Activated naive CD8-positive, alpha-beta T cell treated with anti-CD3 and anti-CD28 coated beads, Interleukin-2, amount 50 U/mL, for 16 hours (primary cell): ENCODE data around the gene WWC2.
"Not testable (repeated sequence)": the region's sequence is repeated elsewhere in the genome, so short reads cannot be mapped to it uniquely, and the experiment has no call there.

Source experiments
- DNase-seq: peaks from one replicate; pipeline ENCODE4 v3.0.0-alpha.2; 2020; ENCODE audit warnings: low read depth, low spot score

Gene WWC2

DNA sequence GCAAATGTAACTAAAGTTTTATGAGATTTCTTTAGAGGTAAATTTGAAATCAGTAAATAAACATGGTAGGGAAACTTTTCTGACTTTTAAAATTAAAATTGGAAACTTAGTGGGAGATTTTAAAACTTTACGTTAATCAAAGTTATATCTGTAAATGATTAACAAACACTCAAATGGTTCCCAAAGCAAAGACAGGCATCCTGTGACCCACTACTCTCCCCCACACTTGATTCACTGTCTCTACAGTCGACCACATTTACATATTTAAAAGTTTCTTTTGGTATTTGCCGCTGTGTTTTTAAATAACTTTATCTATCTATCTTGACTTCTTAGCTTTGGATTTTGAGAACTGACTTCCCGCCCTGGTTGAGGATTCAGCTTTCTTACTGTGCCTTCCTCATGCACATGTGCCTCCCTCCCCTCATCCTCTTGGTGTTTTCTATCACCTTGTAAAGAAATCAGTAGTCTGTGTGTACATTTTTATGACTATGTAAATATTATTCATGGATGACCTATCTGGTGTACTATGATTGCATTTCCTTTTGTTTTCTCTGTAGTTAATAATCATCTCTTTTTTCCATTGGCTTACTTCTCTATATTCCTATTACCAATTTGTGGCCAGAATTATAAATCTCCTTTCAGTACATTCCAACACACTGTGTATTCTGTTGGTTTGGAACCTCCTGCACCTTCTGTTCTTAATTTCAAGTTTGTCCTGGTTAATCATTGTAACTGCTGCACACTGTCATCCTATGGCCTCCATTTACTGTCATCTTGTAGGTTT is 72.6 kb downstream of the WWC2 start:
- DNase-seq = no peak

DNA sequence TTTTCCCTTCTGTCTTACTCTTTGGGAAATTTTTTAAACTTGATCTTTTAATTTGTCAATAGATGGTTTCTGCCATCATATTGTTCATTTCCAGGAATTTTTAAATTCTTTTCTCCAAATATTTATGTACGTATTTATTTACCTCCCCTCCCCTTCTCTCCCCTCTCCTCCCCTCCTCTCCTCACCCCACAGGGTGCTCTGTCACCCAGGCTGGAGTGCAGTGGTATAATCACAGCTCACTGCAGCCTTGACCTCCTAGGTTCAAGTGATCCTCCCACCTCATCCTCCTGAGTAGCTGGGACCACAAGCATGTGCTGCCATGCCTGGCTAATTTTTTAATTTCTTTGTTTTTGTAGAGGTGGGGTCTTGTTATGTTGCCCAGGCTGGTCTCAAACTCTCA is 73.8 kb downstream of the WWC2 start:
- DNase-seq = no peak

DNA sequence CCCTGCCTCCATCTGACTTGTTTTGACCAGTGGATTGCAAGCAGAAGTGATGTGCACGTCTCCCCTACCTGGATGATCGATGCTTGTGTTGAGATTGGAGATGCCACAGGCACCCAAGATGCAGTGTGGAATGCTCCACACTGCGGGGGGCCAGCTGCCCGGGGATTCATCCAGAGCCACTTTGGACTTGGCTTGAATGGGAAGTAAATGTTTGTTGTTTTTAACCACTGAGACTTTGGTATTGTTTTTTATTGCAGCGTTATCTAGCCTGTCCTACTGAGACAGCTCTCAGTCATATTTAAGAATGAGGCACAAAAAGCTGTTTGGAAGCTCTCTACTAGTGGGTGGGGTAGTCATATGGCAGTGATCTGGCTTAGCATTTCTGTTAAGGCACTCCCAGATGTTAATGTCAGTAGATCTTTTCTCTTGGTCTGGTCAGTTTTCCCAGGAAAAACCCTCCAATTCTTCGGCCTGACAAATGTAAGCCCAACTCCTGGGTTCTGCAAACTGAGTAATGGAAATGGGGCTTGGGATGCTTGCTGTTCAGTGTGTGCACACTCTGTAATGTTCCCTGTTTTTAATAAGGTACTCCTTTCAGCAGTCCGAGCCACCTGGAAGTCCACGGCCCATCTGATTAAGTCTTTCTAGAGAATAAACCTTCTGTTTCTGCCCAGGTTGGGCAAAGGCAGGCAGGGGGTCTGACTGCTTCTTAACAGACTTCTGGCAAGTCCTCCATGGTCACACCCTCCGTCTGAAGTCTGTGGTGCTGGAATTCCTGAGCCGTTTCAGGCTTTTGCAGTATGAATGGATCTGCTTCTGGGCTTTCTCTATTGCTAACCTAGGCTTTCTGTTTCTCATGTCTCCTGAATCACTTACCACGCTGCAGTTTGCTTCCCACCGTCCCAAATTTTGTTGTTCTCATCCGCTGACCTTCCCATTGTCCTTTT is 74.8 kb downstream of the WWC2 start:
- no peak for DNase-seq

DNA sequence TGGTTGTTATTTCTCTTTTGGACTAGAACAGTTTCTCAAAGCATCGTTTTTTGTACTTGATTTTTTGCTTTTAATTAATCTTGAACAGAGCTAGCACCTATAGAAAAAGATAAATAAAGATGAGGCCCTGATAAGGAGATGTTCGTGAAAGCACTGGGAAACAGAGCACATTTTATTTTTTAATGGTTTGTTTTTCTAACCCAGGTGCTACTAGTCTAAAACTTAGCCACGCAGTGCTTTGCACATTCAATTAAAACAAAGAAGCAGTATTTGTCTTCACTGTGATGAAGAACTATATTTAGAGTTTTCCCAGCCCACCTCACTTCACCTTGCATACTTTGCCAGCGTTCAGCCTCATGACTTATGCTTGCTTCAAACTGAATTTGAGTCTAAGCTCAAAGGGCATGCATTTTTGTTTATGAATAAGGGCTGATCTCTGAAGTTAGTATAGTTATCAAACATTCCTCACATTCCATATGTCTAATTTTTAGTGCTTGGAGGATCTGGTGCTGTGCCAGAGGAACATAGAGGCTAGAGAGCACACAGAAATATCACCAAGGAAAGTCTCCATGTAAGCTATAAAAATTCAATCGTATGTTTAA is 76.7 kb downstream of the WWC2 start:
- DNase-seq = no peak

DNA sequence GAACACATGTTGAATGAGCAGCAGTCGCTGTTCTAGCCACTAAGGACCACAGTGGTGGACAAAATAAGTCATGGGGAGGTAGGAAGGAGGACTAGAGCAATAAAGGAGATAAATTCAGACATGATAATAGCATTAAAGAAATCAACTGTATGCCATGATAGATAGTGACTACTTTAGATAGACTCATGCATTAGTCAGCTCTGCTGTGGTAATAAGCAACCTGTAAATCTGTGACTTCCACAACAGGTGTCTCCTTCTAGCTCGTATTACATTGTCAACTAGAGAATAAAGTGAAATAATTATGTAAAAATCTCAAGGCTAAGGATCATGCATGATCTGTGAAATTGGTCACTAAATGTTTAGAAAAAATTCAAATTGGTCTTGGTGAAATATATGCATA is 77.9 kb downstream of the WWC2 start:
- DNase-seq = no peak

DNA sequence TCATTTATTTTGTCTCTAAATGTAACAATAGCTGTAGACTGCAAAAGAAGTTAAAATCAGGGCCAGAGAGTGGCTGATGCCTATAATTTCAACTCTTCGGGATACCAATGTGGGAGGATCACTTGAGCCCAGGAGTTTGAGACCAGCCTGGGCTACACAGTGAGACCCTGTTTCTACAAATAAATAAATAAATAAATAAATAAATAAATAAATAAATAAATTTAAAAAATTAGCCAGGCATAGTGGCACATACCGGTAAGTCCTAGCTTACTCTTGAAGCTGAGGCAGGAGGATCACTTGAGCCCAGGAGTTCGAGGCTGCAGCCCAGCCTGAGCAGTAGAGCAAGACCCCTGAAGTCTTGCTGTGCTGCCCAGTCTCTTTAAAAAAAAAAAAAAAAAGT is 79.1 kb downstream of the WWC2 start:
- no peak for DNase-seq

DNA sequence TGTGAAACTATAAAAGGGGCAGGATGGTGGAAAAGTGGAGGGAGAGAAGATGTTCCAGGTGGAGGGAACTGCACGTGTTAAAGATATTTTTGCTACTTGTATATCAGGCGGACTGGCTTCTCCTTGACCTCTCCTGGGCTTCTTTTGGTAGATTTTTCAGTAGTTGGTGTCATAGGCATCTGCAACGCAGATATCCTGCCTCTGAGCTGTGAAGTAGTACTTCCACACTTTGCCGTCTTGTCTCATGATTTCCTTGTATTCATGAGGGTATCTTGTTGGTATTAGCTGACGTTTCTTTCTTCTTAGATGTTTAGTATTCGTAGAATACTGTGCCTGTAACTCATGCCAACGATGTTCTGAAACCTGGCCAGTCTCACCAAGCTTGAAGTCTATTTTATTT is 81.0 kb downstream of the WWC2 start:
- no peak for DNase-seq

DNA sequence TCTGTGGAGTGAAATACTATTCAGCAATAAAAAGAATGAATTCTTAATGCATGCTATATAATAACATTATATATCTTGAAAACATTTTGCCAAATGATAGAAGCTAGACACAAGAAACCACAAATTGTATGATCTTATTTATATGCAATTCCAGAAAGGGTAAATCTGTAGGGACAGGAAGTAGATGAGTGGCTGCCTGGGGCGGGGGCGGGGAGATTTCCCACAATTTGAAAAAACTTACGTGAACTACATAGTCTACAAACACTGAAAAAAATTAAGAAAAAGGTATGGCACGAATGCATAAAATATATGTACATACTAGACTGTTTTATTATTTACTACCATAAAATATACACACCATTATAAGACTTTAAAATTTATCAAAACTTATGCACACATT is 81.6 kb downstream of the WWC2 start:
- no peak for DNase-seq

DNA sequence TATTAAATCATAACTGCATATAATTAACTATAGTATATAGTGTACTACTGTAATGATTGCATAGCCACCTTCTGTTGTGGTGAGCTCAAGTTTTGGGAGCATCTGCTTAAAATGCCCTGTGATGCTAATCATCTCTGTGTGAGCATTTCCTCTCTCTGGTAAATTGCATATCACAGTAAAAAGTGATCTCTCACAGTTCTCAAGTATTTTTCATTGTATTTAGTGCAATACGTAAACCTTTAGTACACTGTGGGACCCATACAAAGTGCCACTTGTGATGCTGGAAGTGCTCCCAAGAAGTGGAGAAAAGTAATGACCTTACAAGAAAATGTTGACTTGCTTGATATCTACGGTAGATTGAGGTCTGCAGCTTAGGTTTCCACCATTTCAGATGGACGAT is 82.0 kb downstream of the WWC2 start:
- DNase-seq = no peak

DNA sequence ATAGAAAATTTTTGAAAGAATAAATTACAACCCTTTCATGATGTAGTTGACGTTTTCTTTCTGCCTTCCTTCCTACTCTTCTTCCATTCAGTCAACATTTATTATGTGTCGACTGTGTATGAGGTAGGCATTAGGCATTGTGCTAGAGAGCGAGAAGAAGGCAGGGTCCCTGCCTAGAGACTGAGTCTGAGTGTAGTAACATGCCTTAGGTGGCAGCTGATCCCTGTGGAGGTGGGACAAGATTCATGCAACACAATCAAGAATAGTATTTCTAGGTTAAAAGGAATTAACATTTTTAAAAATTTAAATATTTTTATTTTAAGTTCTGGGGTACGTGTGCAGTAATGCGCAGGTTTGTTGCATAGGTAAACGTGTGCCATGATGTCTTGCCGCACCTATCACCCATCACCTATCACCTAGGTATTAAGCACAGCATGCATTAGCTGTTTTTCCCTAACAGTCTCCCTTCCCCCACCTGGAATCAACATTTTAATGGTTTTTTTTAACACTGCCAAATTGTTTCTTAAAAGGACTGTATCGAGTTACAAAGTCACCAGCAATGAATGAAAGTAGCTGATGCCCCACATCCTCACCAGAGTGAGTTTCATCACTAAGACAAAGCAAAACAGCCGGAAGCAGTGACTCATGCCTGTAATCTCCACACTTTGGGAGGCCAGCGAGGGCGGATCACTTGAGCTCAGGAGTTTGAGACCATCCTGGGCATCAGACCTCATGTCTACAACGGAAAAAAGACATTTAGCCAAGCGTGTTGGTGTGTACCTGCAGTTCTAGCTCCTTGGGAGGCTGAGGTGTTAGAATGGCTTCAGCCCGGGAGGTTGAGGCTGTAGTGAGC is 84.0 kb downstream of the WWC2 start:
- no peak for DNase-seq

DNA sequence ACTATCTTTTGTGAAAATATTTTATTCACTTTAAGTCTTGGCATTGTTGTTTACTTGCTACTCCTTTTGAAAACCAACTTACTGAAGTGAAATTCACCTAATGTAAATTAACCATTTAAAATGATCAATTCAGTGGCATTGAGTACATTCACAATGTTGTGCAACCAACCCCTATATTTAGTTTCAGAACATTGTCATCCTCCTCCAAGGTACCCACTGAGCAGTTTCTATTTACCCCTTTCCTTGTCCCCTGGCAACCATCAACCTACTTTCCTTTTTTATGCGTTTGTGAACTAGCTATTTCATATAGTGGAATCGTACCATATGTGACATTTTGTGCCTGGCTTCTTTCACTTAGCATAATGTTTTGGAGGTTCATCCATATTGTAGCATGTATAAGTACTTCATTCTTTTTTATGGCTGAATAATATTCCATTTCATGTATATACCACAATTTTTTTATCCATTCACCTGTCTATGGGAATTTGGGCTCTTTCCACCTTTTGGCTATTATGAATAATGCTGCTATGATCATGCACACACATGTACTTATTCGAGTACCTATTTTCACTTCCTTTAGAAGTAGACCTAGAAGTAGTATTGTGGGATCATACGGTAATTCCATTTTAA is 85.0 kb downstream of the WWC2 start:
- DNase-seq = no peak

DNA sequence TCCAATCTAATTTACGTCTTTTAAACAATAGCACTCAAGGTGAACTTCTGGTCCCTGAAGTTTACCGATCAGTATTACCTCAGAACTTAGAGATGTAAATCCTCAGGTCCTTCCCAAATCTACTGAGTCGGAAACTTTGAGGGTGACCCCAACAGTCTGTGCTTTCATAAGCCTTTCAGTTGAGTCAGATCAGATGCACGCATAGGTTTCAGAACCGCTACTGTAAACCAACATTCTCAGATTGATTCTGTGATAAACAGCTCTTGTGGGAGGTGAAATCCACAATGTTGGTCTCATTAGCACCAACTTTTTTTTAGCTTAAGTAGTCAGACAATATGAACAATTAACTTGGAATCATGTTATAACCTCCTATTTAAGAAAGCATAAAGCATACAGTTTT is 86.0 kb downstream of the WWC2 start:
- no peak for DNase-seq

DNA sequence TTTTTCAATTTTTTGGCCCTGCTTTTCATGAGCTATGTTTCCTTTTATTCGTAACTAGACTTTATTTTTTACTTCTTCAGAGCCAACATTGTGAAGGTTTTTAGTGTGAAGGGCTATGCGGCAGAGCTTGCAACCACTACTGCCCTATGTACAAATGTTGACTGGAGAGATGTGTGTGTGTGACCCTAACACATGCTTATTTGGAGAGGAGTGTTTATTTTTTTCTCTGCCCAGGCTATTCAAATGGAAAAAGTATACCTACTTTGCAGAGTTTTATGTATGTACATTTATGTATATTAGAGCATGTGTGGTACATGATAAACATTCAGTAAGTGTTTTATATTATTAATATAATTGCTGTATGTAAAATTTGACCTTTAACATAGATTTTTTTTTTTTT is 86.5 kb downstream of the WWC2 start:
- DNase-seq = no peak

DNA sequence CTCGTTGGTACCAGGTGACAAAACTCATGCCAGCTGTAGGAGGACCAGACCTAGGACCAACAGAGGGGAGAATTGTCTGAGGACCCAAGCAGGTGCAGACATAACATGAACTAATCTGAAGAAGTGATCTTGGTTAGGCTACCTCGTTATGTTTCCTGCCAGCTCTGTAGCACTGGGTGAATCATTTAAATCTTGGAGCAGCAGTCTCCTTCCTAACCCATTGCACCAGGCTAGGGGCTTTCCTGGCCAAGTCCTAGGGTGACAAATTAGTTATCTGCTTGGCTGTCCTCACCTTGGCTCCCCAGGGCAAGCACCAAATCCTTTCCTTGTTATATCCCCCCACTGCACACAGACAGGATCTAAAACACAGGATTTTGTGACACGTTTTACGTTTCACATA is 87.8 kb downstream of the WWC2 start:
- DNase-seq = no peak

DNA sequence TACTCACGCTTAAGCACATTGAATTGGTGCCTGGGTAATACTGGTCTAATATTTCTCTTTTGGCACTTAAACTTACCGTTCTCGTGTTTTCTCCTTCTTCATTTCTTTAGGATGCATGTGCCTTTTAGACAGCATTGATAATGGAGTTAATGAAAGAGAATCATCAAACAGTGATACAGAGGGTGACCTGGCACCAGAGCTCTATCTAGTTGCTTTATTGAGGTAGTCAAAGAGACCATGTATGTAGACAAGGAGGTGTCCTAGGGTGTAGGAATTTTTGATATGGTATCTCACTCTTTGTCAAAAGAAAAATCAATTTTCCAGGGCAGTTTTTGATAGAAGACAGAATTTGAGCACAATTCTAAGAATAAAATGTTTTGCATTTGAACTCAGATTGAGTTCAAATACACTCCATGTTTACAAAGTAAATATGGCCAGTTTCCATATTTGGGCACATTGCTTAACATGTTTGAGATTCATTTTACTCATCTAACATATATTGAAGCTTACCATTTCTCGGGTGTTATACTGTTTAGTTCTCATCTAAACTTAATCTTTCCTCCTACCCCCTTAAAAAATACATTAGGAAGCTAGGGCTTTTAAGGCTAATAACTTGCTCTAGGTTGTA is 92.0 kb downstream of the WWC2 start:
- DNase-seq = no peak

DNA sequence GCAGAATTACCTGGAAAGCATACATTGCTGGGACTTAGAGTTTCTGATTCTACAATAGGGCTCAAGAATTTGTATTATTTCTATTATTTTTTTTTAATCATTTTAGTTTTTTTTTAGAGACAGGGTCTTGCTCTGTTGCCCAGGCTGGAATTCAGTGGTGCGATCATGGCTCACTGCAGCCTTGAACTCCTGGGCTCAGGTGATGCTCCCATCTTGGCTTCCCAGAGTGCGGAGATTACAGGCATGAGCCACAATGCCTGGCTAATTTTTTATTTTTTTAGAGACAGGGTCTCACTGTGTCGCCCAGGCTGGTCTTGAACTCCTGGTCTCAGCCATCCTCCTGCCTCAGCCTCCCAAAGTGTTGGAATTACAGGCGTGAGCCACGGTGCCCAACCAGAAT is 92.6 kb downstream of the WWC2 start:
- no peak for DNase-seq

DNA sequence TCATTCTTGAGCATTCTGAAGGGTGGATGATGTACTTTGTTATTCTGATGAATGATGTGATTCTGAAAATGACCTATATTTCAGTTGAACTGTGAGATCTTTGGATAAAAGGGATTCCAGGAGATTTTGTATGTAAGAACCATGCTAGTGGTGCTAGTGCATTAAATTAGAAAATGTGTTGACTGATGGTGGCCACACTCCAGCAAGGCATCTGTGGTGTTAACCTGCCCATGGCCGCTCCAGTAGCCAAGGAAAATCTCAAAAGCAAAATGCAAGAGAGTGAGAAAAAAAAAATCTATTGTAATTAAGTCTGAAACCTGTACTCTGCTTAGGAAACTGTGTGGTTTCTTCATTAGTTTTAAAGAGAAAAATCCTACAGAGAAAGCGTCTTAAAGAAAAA is 93.5 kb downstream of the WWC2 start:
- no peak for DNase-seq

DNA sequence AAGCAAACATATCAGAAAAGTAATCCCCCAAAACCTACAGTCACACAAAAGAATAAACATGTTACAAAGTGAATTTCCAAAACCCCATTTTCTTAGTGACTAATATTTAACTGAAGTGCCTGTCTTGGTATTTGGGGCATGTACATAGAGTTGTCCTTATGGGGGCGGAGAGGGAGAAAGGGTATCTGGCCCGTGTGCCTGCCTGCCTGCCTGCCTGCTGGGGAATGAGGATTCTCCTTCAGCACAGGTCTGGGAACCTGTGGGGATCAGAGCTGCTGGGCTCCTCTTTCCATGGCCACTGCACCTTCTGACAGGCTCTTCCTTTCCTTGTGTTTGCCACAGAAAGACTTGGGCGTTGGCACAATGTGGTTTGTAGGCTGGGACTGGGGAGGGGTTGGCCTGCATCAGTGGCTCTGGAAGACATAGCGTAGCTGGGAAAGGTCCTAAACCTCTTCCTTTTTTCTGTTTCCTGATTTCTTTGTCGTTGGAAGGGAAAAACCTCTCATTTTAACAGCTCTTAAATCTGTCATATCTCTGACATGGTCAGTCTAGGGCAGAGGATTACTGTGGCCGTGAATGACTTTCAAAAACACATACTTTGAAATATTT is 94.8 kb downstream of the WWC2 start:
- not testable (repeated sequence) for DNase-seq

DNA sequence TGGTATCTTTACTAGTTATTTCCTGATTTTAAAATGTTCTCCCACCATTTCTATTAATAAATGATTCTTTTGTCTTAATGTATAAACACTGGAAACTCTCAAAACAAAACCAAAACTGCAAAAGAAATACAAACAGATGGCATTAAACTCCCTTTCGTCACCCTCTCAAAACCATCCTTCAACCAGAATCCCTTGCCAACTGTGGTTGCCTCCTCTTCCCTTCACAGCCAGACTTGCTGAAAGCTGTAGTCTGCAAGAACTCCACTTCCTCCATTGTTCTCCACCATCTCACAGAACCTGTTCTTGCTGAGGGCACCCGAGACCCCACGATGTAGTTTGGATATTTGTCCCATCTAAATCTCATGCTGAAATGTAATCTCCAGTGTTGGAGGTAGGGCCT is 96.5 kb downstream of the WWC2 start:
- no peak for DNase-seq

DNA sequence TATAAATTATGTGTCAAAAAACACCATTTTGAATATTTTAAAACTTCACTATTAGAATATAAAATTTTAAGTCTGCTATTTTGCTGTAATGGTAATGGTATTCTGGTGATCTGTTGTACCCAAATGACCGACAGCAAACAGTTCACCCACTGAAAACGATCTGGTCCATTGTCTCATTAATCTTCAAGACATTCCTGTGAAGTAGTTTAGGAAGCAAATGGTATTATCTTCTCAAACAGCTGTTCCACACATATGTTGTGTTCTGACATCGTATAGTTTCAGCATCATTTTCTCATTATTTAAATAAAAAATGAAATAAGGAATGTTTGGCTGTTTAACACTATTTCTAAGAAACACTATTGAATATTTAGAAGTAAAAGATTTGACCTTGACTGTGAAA is 98.1 kb downstream of the WWC2 start:
- DNase-seq = no peak
